Mucosa of descending colon (tissue), 3 donors: Measurements from ENCODE around the gene SORL1-AS1.

Experiments used
- ATAC-seq: fragments of 200-7000 bp; cut with Tn5 transposase; one replicate; pipeline ENCODE4 v1.9.1; 2020; ENCODE audit warnings: mild to moderate bottlenecking, moderate library complexity
- DNase-seq, 3 donors: peaks; one replicate each; pipeline ENCODE4 v3.0.0-alpha.2; 2020
- H3K36me3 ChIP-seq: fragments of 200-600 bp; one replicate; pipeline ENCODE4 v1.8.0; 2021; ENCODE audit warnings: low read depth, mild to moderate bottlenecking
- H3K4me1 ChIP-seq: fragments of 200-600 bp; one replicate; pipeline ENCODE4 v1.8.0; 2021; ENCODE audit warnings: low read depth, mild to moderate bottlenecking
- H3K4me3 ChIP-seq: fragments of 200-600 bp; one replicate; pipeline ENCODE4 v1.8.0; 2021; ENCODE audit warnings: mild to moderate bottlenecking
- H3K9me3 ChIP-seq: fragments of 200-600 bp; one replicate; pipeline ENCODE4 v1.8.0; 2021; ENCODE audit warnings: mild to moderate bottlenecking
- intact Hi-C, 2 donors: fragments of 100-400 bp; cut with DNase I in 1 of 2; cut with micrococcal nuclease in 1 of 2; formaldehyde crosslinking; loops; one replicate each; pipeline versions ENCODE4 v1.11.0 to v1.11.1; 2022; cut with DNase I, micrococcal nuclease
- TF ChIP-seq, protein P1 (sequence below): fragments of 200-600 bp; IDR thresholded peaks from one replicate; pipeline ENCODE4 v1.8.0; 2022; ENCODE audit warnings: antibody characterized with exemption, mild to moderate bottlenecking
- donor health status: DM: no; HTN: no; CAD: no; lungs with moderate emphysema.
- donor health status: DM: no; HTN: no; CAD: no.
- donor health status: DM: no; HTN: yes; CAD: no.

Gene SORL1-AS1

DNA sequence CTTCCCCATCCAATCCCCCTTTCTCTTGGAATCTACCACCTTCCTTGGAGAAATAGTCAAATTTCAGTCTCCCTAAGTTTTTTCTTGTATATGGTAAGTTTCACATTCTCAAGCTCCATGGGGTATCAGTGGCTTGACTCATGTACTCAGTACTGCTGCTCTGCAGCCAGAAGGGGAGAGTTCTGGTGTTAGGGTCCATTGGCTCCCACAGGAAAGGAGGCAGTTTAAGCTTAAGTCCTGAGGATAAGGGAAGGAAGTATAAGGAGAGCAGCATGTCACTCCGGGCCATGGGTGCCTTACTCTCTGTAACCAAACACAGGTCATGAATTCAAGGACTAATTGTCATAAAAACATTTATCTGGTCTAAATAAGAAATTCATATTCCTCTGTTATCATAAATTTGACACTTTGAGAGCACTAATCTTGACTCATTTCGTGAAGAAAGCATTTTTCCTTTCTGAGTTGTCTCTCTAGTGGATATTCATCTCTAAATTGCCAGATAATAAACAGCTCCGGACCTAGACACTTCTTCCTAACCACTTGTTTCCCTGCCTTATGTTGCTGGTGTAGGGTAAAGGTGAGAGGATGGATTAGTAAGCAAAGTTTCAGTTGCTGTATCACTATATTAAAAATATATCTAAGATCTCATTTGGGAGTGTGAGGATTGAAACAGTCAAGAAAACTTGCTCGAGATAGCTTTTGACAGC lies 20.8 kb downstream of the SORL1-AS1 start:
- no peak for DNase-seq
- intact Hi-C loops = no loop called here

DNA sequence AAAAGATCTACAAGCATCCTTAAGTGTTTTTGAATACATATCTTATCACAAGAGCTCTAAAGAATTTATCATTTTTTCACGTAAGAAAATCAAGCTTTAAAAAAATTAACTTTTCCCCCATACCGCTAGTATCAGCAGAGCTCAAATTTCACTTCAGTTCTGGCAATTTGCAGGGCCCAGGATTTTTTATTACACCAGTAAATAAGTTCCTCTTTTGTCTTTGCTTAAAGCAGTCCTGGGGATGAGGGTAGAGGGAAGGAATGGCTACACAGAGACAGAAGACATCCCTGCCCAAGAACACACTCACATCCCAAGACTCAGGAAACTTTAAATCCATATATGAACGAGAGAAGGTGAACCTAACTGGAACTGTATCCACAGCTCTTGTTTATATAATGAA lies 23.2 kb downstream of the SORL1-AS1 start:
- Histone ChIP-seq H3K9me3 (no peaks in the 10 kb centered on the region), H3K4me1 (no peaks in the 10 kb centered on the region), H3K36me3 (no peaks in the 10 kb centered on the region), H3K4me3 (no peak overlapping the region)
- intact Hi-C loops = no loop called here
- TF ChIP-seq, protein P1, sequence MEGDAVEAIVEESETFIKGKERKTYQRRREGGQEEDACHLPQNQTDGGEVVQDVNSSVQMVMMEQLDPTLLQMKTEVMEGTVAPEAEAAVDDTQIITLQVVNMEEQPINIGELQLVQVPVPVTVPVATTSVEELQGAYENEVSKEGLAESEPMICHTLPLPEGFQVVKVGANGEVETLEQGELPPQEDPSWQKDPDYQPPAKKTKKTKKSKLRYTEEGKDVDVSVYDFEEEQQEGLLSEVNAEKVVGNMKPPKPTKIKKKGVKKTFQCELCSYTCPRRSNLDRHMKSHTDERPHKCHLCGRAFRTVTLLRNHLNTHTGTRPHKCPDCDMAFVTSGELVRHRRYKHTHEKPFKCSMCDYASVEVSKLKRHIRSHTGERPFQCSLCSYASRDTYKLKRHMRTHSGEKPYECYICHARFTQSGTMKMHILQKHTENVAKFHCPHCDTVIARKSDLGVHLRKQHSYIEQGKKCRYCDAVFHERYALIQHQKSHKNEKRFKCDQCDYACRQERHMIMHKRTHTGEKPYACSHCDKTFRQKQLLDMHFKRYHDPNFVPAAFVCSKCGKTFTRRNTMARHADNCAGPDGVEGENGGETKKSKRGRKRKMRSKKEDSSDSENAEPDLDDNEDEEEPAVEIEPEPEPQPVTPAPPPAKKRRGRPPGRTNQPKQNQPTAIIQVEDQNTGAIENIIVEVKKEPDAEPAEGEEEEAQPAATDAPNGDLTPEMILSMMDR = no peak
- ATAC-seq (no peak), DNase-seq (no peak)

More for the DNA sequence above, 20.8 kb downstream of the SORL1-AS1 start:
- ATAC-seq = no peak
- Histone ChIP-seq H3K36me3 (no peaks in the 10 kb centered on the region), H3K4me3 (no peak overlapping the region), H3K9me3 (no peaks in the 10 kb centered on the region), H3K4me1 (no peaks in the 10 kb centered on the region)
- TF ChIP-seq, protein P1 = no peak

DNA sequence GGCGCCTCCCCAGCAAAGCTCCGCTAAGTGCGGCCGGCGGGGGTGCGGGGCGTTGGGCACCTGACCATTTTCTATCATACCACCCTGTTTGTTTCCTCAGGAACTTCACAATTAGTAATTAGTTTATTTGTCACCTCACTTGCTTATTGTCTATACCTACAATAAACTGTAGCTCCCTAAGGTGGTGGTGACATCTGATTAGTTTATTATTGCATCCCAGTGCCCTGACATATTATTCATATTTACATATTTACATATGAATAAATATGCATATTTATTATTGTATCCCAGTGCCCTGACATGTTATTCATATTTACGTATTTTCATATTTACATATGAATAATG lies 25.4 kb downstream of the SORL1-AS1 start:
- DNase-seq (no peak), ATAC-seq (no peak)
- H3K9me3 ChIP-seq = no peaks in the 10 kb centered on the region
- no peaks in the 10 kb centered on the region for H3K4me1 ChIP-seq
- no peaks in the 10 kb centered on the region for H3K36me3 ChIP-seq
- intact Hi-C loops = no loop called here
- no peak overlapping the region for H3K4me3 ChIP-seq
- TF ChIP-seq, protein P1 = no peak

- no peaks in the 10 kb centered on the region for H3K9me3 ChIP-seq
Measured at GRCh38 chr11:121426476-121427399, 26.0 kb downstream of the SORL1-AS1 start.

DNA sequence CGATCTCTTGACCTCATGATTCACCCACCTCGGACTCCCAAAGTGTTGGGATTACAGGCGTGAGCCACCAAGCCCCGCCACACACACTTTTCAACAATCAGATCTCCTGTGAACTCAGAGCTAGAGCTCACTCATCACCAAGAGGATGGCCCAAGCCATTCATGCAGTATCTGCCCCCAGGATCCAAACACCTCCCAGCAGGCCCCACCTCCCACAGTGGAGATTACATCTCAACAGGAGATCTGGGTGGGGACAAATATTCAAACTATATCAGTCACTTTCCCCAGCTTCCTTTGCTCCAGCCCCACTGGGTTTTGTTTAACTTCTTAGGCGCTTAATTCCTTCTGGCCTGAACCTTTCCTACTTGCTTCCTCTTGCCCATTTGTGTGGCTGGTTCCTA lies 26.9 kb downstream of the SORL1-AS1 start:
- Histone ChIP-seq H3K4me1 (no peaks in the 10 kb centered on the region), H3K36me3 (no peaks in the 10 kb centered on the region), H3K4me3 (no peak overlapping the region), H3K9me3 (no peaks in the 10 kb centered on the region)
- intact Hi-C loops = no loop called here
- TF ChIP-seq, protein P1 = no peak
- DNase-seq (no peak), ATAC-seq (no peak)

More at GRCh38 chr11:121426476-121427399, 26.0 kb downstream of the SORL1-AS1 start:
- intact Hi-C loops = no loop called here
- peak; percentile 91 for ATAC-seq
- Histone ChIP-seq H3K4me1 (no peaks in the 10 kb centered on the region), H3K36me3 (no peaks in the 10 kb centered on the region), H3K4me3 (no peak overlapping the region)
- DNase-seq = peak; percentile 59 to 74 (median 72)
- TF ChIP-seq, protein P1 = no peak
